HG03378 (cell line): Measurements from ENCODE around the gene CTDSPL.
"Not testable (repeated sequence)": the region's sequence is repeated elsewhere in the genome, so short reads cannot be mapped to it uniquely, and the experiment has no call there.

Experiments used
- ATAC-seq: cut with Tn5 transposase; IDR thresholded peaks from one replicate; pipeline ENCODE4 v1.9.1; 2021; ENCODE audit warnings: mild to moderate bottlenecking, moderate library complexity; ENCODE audit not compliant: unreplicated experiment

CTDSPL gene

GRCh38 chr3:37963635-37964034 is 102.0 kb downstream of the CTDSPL start:
- no peak for ATAC-seq

- no peak for ATAC-seq
Measured at GRCh38 chr3:37964146-37964545, 102.5 kb downstream of the CTDSPL start.

- no peak for ATAC-seq
Measured at GRCh38 chr3:37964716-37965115, 103.0 kb downstream of the CTDSPL start.

- no peak for ATAC-seq
Measured at GRCh38 chr3:37967260-37967881, 105.7 kb downstream of the CTDSPL start.

GRCh38 chr3:37968199-37968598 is 106.5 kb downstream of the CTDSPL start:
- ATAC-seq = no peak

GRCh38 chr3:37968813-37969595 is 107.3 kb downstream of the CTDSPL start:
- no peak for ATAC-seq

- no peak for ATAC-seq
Measured at GRCh38 chr3:37969596-37970100, 108.0 kb downstream of the CTDSPL start.

- no peak for ATAC-seq
Measured at GRCh38 chr3:37970802-37971201, 109.1 kb downstream of the CTDSPL start.

GRCh38 chr3:37971467-37971866 is 109.8 kb downstream of the CTDSPL start:
- no peak for ATAC-seq

- ATAC-seq = not testable (repeated sequence)
Measured at GRCh38 chr3:37972056-37972455, 110.4 kb downstream of the CTDSPL start.

GRCh38 chr3:37973246-37974054 is 111.8 kb downstream of the CTDSPL start:
- ATAC-seq = no peak

- ATAC-seq = peak; percentile 87
Measured at GRCh38 chr3:37974121-37975083, 112.7 kb downstream of the CTDSPL start.

- ATAC-seq = no peak
Measured at GRCh38 chr3:37979541-37980461, 118.1 kb downstream of the CTDSPL start.

GRCh38 chr3:37980462-37981347 is 119.0 kb downstream of the CTDSPL start:
- ATAC-seq = no peak

- ATAC-seq = no peak
Measured at GRCh38 chr3:37981348-37981664, 119.6 kb downstream of the CTDSPL start.

GRCh38 chr3:37982331-37982730 is 120.7 kb downstream of the CTDSPL start:
- no peak for ATAC-seq

- no peak for ATAC-seq
Measured at GRCh38 chr3:37984051-37984450, 122.4 kb downstream of the CTDSPL start.

- no peak for ATAC-seq
Measured at GRCh38 chr3:37984596-37984995, 122.9 kb downstream of the CTDSPL start.
